OCI-LY1 (cell line): ENCODE results near the gene PTPRF.

Experiments
- H2AFZ ChIP-seq: fragments of 200-600 bp; sonication (generic), shearing (Covaris generic); 2 replicates; pipeline ENCODE4 v1.6.0; 2014; ENCODE audit warnings: antibody characterized with exemption, mild to moderate bottlenecking, low read length
- H3F3A ChIP-seq: fragments of 200-600 bp; sonication (generic), shearing (Covaris generic); 2 replicates; pipeline ENCODE4 v1.6.0; 2014; ENCODE audit warnings: mild to moderate bottlenecking, antibody characterized with exemption, low read length, moderate library complexity; ENCODE audit not compliant: insufficient read depth
- H3K27ac ChIP-seq: fragments of 200-600 bp; sonication (generic); 2 replicates; pipeline ENCODE4 v1.5.1; 2014; ENCODE audit warnings: low read length, mixed run types, mild to moderate bottlenecking, low read depth; ENCODE audit not compliant: poor library complexity, severe bottlenecking
- H3K27me3 ChIP-seq: fragments of 200-600 bp; sonication (generic); 2 replicates; pipeline ENCODE4 v1.6.0; 2014; ENCODE audit warnings: antibody characterized with exemption, mild to moderate bottlenecking, low read length, moderate library complexity; ENCODE audit not compliant: insufficient read depth
- H3K36me3 ChIP-seq: fragments of 200-600 bp; sonication (generic); 2 replicates; pipeline ENCODE4 v1.6.1; 2014; ENCODE audit warnings: mild to moderate bottlenecking, antibody characterized with exemption, low read length, moderate library complexity, mixed read lengths; ENCODE audit not compliant: insufficient read depth
- H3K4me1 ChIP-seq: fragments of 200-600 bp; sonication (generic); 2 replicates; pipeline ENCODE4 v1.5.1; 2014; ENCODE audit warnings: mild to moderate bottlenecking, low read length, moderate library complexity; ENCODE audit not compliant: insufficient read depth, severe bottlenecking
- H3K4me2 ChIP-seq: fragments of 200-600 bp; sonication (generic), shearing (Covaris generic); 2 replicates; pipeline ENCODE4 v1.6.1; 2014; ENCODE audit warnings: low read length
- H3K4me3 ChIP-seq: fragments of 200-600 bp; sonication (generic); 2 replicates; pipeline ENCODE4 v1.5.1; 2014; ENCODE audit warnings: low read length, low read depth, mild to moderate bottlenecking, mixed read lengths; ENCODE audit not compliant: poor library complexity, severe bottlenecking
- H3K79me2 ChIP-seq: fragments of 200-600 bp; shearing (Covaris generic); 2 replicates; pipeline ENCODE4 v1.6.1; 2016; ENCODE audit warnings: mixed run types, low read length, mixed read lengths; ENCODE audit not compliant: insufficient read depth
- H3K9ac ChIP-seq: fragments of 200-600 bp; sonication (generic), shearing (Covaris generic); 2 replicates; pipeline ENCODE4 v1.6.1; 2014; ENCODE audit warnings: mild to moderate bottlenecking, low read length, mixed read lengths
- H3K9me2 ChIP-seq: fragments of 200-600 bp; sonication (generic), shearing (Covaris generic); 2 replicates; pipeline ENCODE4 v1.6.1; 2014; ENCODE audit warnings: low read depth, mild to moderate bottlenecking, low read length, mixed read lengths
- H3K9me3 ChIP-seq: fragments of 200-600 bp; shearing (Covaris generic); 2 replicates; pipeline ENCODE4 v1.6.1; 2014; ENCODE audit warnings: low read length, mixed read lengths
- H4K20me1 ChIP-seq: fragments of 200-600 bp; sonication (generic), shearing (Covaris generic); 2 replicates; pipeline ENCODE4 v1.6.0; 2016; ENCODE audit warnings: mild to moderate bottlenecking, low read length; ENCODE audit not compliant: insufficient read depth
- CTCF ChIP-seq: fragments of 200-600 bp; sonication (generic), shearing (Covaris generic); IDR thresholded peaks from 2 replicates; pipeline ENCODE4 v1.5.1; 2017; ENCODE audit warnings: mild to moderate bottlenecking, antibody characterized with exemption, low read length, moderate library complexity, mixed read lengths
- EZH2 ChIP-seq: fragments of 200-600 bp; sonication (generic), shearing (Covaris generic); IDR thresholded peaks from 2 replicates; pipeline ENCODE4 v1.8.0; 2017; ENCODE audit warnings: borderline replicate concordance, mixed run types, mild to moderate bottlenecking, antibody characterized with exemption, low read length, moderate library complexity, mixed read lengths

Gene PTPRF

GRCh38 chr1:43602990-43603389, 72.3 kb downstream of the PTPRF start:
- Histone ChIP-seq H3F3A (no peaks in the 10 kb centered on the region), H3K9ac (no peak overlapping the region), H2AFZ (no peak overlapping the region), H3K27ac (no peak overlapping the region), H3K4me1 (no peaks in the 10 kb centered on the region), H3K79me2 (no peaks in the 10 kb centered on the region), H3K4me3 (no peak overlapping the region), H3K36me3 (no peaks in the 10 kb centered on the region), H3K27me3 (no peaks in the 10 kb centered on the region), H3K9me3 (no peaks in the 10 kb centered on the region), H3K9me2 (no peaks in the 10 kb centered on the region), H3K4me2 (no peak overlapping the region), H4K20me1 (no peaks in the 10 kb centered on the region)
- TF ChIP-seq CTCF = no peak
- TF ChIP-seq EZH2 = no peak

DNA sequence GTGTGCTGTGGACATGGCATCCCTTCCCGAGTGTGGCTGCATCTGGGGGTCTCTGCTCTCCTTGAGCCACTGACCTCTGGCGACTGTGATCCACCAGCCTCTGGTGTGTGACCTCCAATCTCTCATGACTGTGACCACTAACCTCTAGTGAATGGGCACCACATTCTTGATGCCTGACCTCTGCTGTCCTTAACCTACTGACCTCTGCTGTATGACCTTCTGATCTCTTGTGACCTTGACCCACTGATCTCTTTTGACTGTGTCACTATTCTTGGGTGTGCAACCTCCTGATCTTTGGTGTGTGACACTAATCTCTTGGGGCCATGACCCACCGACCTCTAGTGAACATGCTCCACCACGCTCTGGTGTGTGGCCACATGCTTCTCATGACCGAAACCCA, 73.5 kb downstream of the PTPRF start:
- TF ChIP-seq EZH2 (no peak), CTCF (no peak)
- no peaks in the 10 kb centered on the region for H3F3A ChIP-seq
- no peaks in the 10 kb centered on the region for H3K79me2 ChIP-seq
- H3K36me3 ChIP-seq = no peaks in the 10 kb centered on the region
- no peak overlapping the region for H2AFZ ChIP-seq
- no peak overlapping the region for H3K4me2 ChIP-seq
- no peaks in the 10 kb centered on the region for H3K9me2 ChIP-seq
- H3K27ac ChIP-seq = no peak overlapping the region
- H3K4me1 ChIP-seq = no peaks in the 10 kb centered on the region
- no peaks in the 10 kb centered on the region for H3K27me3 ChIP-seq
- H4K20me1 ChIP-seq = no peaks in the 10 kb centered on the region
- no peak overlapping the region for H3K4me3 ChIP-seq
- no peaks in the 10 kb centered on the region for H3K9me3 ChIP-seq
- H3K9ac ChIP-seq = no peak overlapping the region

GRCh38 chr1:43605157-43605556, 74.5 kb downstream of the PTPRF start:
- H4K20me1 ChIP-seq = no peaks in the 10 kb centered on the region
- no peak overlapping the region for H3K9ac ChIP-seq
- no peak overlapping the region for H3K4me2 ChIP-seq
- H3K36me3 ChIP-seq = no peaks in the 10 kb centered on the region; the same call in 1 of the 2 replicates
- no peaks in the 10 kb centered on the region for H3K27me3 ChIP-seq
- H3K27ac ChIP-seq = no peak overlapping the region
- H3K9me2 ChIP-seq = no peaks in the 10 kb centered on the region
- no peaks in the 10 kb centered on the region for H3K4me1 ChIP-seq
- no peaks in the 10 kb centered on the region for H3K9me3 ChIP-seq
- H3K4me3 ChIP-seq = no peak overlapping the region
- TF ChIP-seq EZH2 = no peak
- TF ChIP-seq CTCF = no peak
- no peaks in the 10 kb centered on the region for H3K79me2 ChIP-seq
- H2AFZ ChIP-seq = no peak overlapping the region
- no peaks in the 10 kb centered on the region for H3F3A ChIP-seq
